ENCODE results near the gene ANKIB1. TPM values are rescaled to one million over a fixed set of nuclear protein-coding genes. Genes with fewer than 3 reads are reported as not detected.

ANKIB1 gene
- total RNA-seq, 4 donors from 2014 or later: 35.0 to 42.0 (median 39.1) TPM

DNA sequence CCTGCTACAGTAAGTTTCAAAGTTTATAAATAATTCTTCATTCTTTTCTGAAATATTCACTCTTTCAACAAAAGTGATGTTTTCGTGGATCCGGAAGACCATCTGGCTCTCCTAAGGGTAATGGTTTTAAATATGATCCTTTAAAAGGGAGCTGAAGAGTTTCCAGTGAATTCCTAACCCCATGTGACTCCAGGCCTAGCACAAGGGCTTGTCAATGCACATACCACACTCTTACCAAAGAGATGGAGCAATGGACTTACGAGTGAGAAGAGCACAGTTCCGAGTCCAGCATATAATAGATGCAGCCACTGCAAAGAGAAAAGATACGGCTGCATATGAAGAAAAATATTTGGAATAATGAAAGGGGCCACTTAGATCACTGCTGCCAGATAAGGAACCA is 169.5 kb downstream of the ANKIB1 start:
- H3K27ac ChIP-seq: no peak overlapping the region
- no peaks in the 10 kb centered on the region for H3K4me1 ChIP-seq
- peak; percentile 52 for ATAC-seq
- TF ChIP-seq EP300 (IDR thresholded peaks at IDR 0.05) (no peak), POLR2AphosphoS5 (IDR thresholded peaks at IDR 0.05) (no peak), CTCF (IDR thresholded peaks at IDR 0.05) (no peak)
- peaks cover 7% of the 10 kb centered on the region for H3K27me3 ChIP-seq
- no peaks in the 10 kb centered on the region for H3K36me3 ChIP-seq
- 56 to 63% methylated on average over 5 of the region's 5 CpGs for WGBS, 2 donors (ENCODE audit: low coverage in 1 of 2)
- H3K9me3 ChIP-seq: no peaks in the 10 kb centered on the region
- H3K4me3 ChIP-seq: no peak overlapping the region

DNA sequence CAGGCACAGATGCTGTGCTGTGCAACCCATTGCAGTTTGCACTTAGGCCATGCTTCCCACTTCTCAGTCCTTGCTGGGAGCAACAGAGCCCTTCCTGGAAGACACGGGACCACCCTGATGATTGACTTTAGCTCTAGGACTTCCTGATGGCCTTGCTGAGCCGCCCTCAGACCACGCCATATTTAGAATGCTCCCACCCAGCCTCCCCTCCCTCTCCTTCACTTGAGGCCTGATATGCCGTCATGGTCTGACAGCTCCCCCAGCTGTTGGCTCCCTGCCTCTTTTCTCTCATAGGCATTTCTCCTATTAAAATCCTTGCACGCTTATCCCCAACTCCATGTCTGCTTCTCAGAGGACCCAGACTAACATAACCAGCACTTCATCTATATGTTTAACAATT is 172.1 kb downstream of the ANKIB1 start:
- Histone ChIP-seq H3K27me3 (no peaks in the 10 kb centered on the region), H3K4me3 (no peak overlapping the region), H3K4me1 (no peaks in the 10 kb centered on the region), H3K9me3 (no peaks in the 10 kb centered on the region), H3K36me3 (no peaks in the 10 kb centered on the region), H3K27ac (no peak overlapping the region)
- TF ChIP-seq POLR2AphosphoS5 (IDR thresholded peaks at IDR 0.05) (no peak), CTCF (IDR thresholded peaks at IDR 0.05) (no peak), POLR2A (IDR thresholded peaks at IDR 0.05) (no peak), EP300 (IDR thresholded peaks at IDR 0.05) (no peak)
- WGBS, 2 donors (ENCODE audit: low coverage in 1 of 2): 75 to 79% methylated on average over 5 of the region's 5 CpGs
- ATAC-seq: no peak

DNA sequence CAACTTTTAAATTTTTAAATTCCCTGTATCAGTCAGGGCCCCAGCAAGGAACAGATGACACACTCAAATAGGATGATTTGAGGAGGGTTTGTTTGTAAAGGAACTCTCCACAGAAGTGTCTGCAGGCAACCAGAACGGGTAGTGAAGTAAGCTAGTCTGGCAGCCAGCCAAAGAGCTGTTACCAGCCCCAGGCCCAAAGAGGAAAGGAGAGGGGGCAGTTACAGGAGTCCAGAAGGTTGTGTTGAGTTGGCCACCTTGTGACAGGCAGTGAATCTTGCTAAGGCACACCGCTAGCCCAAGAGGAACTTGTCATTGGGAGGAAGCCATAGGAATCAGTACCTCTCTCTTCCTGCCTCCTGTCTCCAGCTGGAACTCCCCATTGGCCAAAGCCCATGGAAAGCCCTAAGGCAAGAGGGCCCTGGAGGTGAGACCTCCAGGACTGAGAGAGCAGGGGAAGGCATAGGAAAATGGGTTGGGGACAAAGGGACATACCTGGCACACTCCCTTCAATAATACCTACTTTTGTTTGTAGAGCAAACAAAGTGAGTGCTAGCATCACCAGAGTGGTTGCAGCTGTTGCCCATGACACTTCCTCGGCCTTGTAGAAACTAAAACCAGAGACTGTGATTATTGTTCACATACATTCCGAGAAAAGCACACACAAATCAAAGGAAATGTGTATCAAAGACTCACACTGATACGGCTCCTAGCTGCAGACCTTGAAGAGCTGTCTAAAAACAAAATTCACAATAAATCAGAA is 176.1 kb downstream of the ANKIB1 start:
- no peaks in the 10 kb centered on the region for H3K9me3 ChIP-seq
- H3K4me1 ChIP-seq: peaks cover 0 to 19% (median 0%) of the 10 kb centered on the region in 3 donors
- no peak overlapping the region for H3K4me3 ChIP-seq
- no peak overlapping the region for H3K27ac ChIP-seq
- no peak for TF ChIP-seq POLR2A (IDR thresholded peaks at IDR 0.05)
- TF ChIP-seq EP300 (IDR thresholded peaks at IDR 0.05): no peak
- TF ChIP-seq POLR2AphosphoS5 (IDR thresholded peaks at IDR 0.05): no peak
- TF ChIP-seq CTCF (IDR thresholded peaks at IDR 0.05): no peak
- H3K36me3 ChIP-seq: no peaks in the 10 kb centered on the region
- H3K27me3 ChIP-seq: peaks cover 11% of the 10 kb centered on the region
- 51 to 52% methylated on average over 4 to 5 of the region's 5 CpGs for WGBS, 2 donors (ENCODE audit: low coverage in 1 of 2)
- ATAC-seq: no peak

DNA sequence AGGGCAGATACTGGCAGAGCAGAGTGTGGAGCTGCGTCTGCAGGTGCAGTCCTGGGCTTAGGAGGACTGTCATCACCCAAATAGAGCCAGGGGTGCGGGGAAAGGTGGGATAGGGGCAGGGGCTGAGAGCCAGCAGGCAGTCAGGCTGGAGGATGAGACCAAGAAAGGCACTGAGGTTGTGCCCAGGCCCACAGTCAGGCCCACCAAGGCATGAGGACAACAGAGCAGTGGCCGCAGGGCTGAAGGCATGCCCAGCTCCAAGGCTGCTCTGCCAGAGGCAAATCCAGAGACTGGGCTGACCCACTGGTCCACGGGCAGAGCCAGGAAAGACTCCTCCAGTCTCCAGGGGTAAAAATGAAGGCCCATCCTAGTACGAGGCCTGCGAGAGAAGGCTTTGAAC is 177.2 kb downstream of the ANKIB1 start:
- Histone ChIP-seq H3K36me3 (no peaks in the 10 kb centered on the region), H3K4me3 (no peak overlapping the region), H3K4me1 (peaks cover 0 to 19% (median 0%) of the 10 kb centered on the region in 3 donors), H3K27me3 (peaks cover 20% of the 10 kb centered on the region), H3K9me3 (no peaks in the 10 kb centered on the region), H3K27ac (no peak overlapping the region)
- no peak for ATAC-seq
- WGBS, 2 donors (ENCODE audit: low coverage in 1 of 2): 80 to 96% methylated on average over 1 to 4 of the region's 6 CpGs
- TF ChIP-seq POLR2A (IDR thresholded peaks at IDR 0.05) (no peak), CTCF (IDR thresholded peaks at IDR 0.05) (no peak), POLR2AphosphoS5 (IDR thresholded peaks at IDR 0.05) (no peak), EP300 (IDR thresholded peaks at IDR 0.05) (no peak)

- TF ChIP-seq CTCF (IDR thresholded peaks at IDR 0.05) (no peak), POLR2A (IDR thresholded peaks at IDR 0.05) (no peak), EP300 (IDR thresholded peaks at IDR 0.05) (no peak), POLR2AphosphoS5 (IDR thresholded peaks at IDR 0.05) (no peak)
- no peak for ATAC-seq
- peak overlapping the region in 1 of 4 donors; percentile 35 for H3K27ac ChIP-seq
Measured at GRCh38 chr7:92423710-92424131, 177.9 kb downstream of the ANKIB1 start.

More at GRCh38 chr7:92423710-92424131, 177.9 kb downstream of the ANKIB1 start:
- 71 to 72% methylated on average over 5 of the region's 5 CpGs for WGBS, 2 donors (ENCODE audit: low coverage in 1 of 2)
- Histone ChIP-seq H3K9me3 (no peaks in the 10 kb centered on the region), H3K27me3 (peaks cover 20% of the 10 kb centered on the region), H3K4me1 (peaks cover 0 to 19% (median 0%) of the 10 kb centered on the region in 3 donors), H3K36me3 (no peaks in the 10 kb centered on the region), H3K4me3 (no peak overlapping the region)
